ENCODE measurements around the gene HLX. TPM values are rescaled to one million over a fixed set of nuclear protein-coding genes. Genes with fewer than 3 reads are reported as not detected.

The HLX gene
- total and polyA plus RNA-seq, 7 donors: 0.92 to 53.5 (median 28.2) TPM

- H3K27ac ChIP-seq: peak overlapping the region in 3 of 4 donors; percentile 74 to 85 (median 78)
- WGBS, 2 donors: 21 to 32% methylated on average over 11 of the region's 11 CpGs
- TF ChIP-seq CTCF (IDR thresholded peaks at IDR 0.05): no peak
- no peak for TF ChIP-seq POLR2A (IDR thresholded peaks at IDR 0.05)
- TF ChIP-seq POLR2AphosphoS5 (IDR thresholded peaks at IDR 0.05): no peak
- no peak for TF ChIP-seq EP300 (IDR thresholded peaks at IDR 0.05)
- no peaks in the 10 kb centered on the region for H3K9me3 ChIP-seq
- no peak for DNase-seq
- intact Hi-C loops (cut with DNase I): no loop called here
- peak overlapping the region; percentile 27 to 48 (median 44) for H3K4me3 ChIP-seq
- no peaks in the 10 kb centered on the region for H3K36me3 ChIP-seq
- peaks cover 0 to 34% (median 15%) of the 10 kb centered on the region in 4 donors for H3K4me1 ChIP-seq
- no peaks in the 10 kb centered on the region for H3K27me3 ChIP-seq
Measured at GRCh38 chr1:220893701-220894024, 14.4 kb downstream of the HLX start.

GRCh38 chr1:220894025-220894923 lies 15.0 kb downstream of the HLX start:
- 15 to 30% methylated on average over 71 of the region's 71 CpGs for WGBS, 2 donors
- TF ChIP-seq POLR2AphosphoS5 (IDR thresholded peaks at IDR 0.05) (peak in 3 of 4 donors; percentile 3 to 65 (median 40)), POLR2A (IDR thresholded peaks at IDR 0.05) (no peak)
- Histone ChIP-seq H3K4me3 (peak overlapping the region; percentile 27 to 48 (median 44)), H3K36me3 (no peaks in the 10 kb centered on the region), H3K4me1 (peaks cover 0 to 33% (median 14%) of the 10 kb centered on the region in 4 donors), H3K9me3 (no peaks in the 10 kb centered on the region), H3K27ac (peak overlapping the region in 3 of 4 donors; percentile 74 to 85 (median 78)), H3K27me3 (no peaks in the 10 kb centered on the region)
- intact Hi-C loops (cut with DNase I): no loop called here
- peak; percentile 75 for DNase-seq

GRCh38 chr1:220894924-220895256 lies 15.6 kb downstream of the HLX start:
- Histone ChIP-seq H3K4me3 (peak overlapping the region in 3 of 4 donors; percentile 43 to 48 (median 44)), H3K27ac (peak overlapping the region in 3 of 4 donors; percentile 74 to 85 (median 78)), H3K9me3 (no peaks in the 10 kb centered on the region), H3K27me3 (no peaks in the 10 kb centered on the region), H3K36me3 (no peaks in the 10 kb centered on the region), H3K4me1 (peaks cover 0 to 33% (median 14%) of the 10 kb centered on the region in 4 donors)
- intact Hi-C loops (cut with DNase I): no loop called here
- TF ChIP-seq POLR2A (IDR thresholded peaks at IDR 0.05): no peak
- 38 to 76% methylated on average over 13 of the region's 13 CpGs for WGBS, 2 donors
- no peak for DNase-seq

- Histone ChIP-seq H3K27me3 (no peaks in the 10 kb centered on the region), H3K9me3 (no peaks in the 10 kb centered on the region), H3K4me1 (peaks cover 0 to 33% (median 14%) of the 10 kb centered on the region in 4 donors), H3K4me3 (peak overlapping the region in 3 of 4 donors; percentile 43 to 48 (median 44)), H3K27ac (peak overlapping the region in 3 of 4 donors; percentile 74 to 85 (median 78)), H3K36me3 (no peaks in the 10 kb centered on the region)
- no peak for DNase-seq
- WGBS, 2 donors: 35 to 65% methylated on average over 35 of the region's 35 CpGs
- no peak for TF ChIP-seq EP300 (IDR thresholded peaks at IDR 0.05)
- TF ChIP-seq CTCF (IDR thresholded peaks at IDR 0.05): no peak
- TF ChIP-seq POLR2A (IDR thresholded peaks at IDR 0.05): no peak
- TF ChIP-seq POLR2AphosphoS5 (IDR thresholded peaks at IDR 0.05): no peak
- intact Hi-C loops (cut with DNase I): no loop called here
Measured at GRCh38 chr1:220895412-220895946, 16.2 kb downstream of the HLX start.

- intact Hi-C loops (cut with DNase I): no loop called here
Measured at GRCh38 chr1:220896092-220896491, 16.8 kb downstream of the HLX start.

More at GRCh38 chr1:220896092-220896491, 16.8 kb downstream of the HLX start:
- peak overlapping the region in 3 of 4 donors; percentile 74 to 85 (median 78) for H3K27ac ChIP-seq
- no peaks in the 10 kb centered on the region for H3K9me3 ChIP-seq
- 54 to 78% methylated on average over 12 of the region's 12 CpGs for WGBS, 2 donors
- H3K4me3 ChIP-seq: peak overlapping the region in 2 of 4 donors; percentile 44 to 48
- peaks cover 0 to 33% (median 14%) of the 10 kb centered on the region in 4 donors for H3K4me1 ChIP-seq
- no peak for DNase-seq
- no peaks in the 10 kb centered on the region for H3K36me3 ChIP-seq
- TF ChIP-seq POLR2A (IDR thresholded peaks at IDR 0.05): no peak
- no peak for TF ChIP-seq CTCF (IDR thresholded peaks at IDR 0.05)
- TF ChIP-seq EP300 (IDR thresholded peaks at IDR 0.05): no peak
- TF ChIP-seq POLR2AphosphoS5 (IDR thresholded peaks at IDR 0.05): no peak
- H3K27me3 ChIP-seq: no peaks in the 10 kb centered on the region

All from sigmoid colon (tissue), 7 donors.